MCF 10A (cell line): ENCODE measurements around the gene DNAH10. TPM values are rescaled to one million over a fixed set of nuclear protein-coding genes. Genes with fewer than 3 reads are reported as not detected.
A peak's percentile ranks its signal among the peaks of the same experiment; 100 is the strongest.

ENCODE experiments used
- BruUV-seq: library from RNA; stranded (reverse); fragments of 400-500 nt; replicated peaks from 2 replicates; lab custom pipeline; 2021; lab: Mats Ljungman, UMichigan
- CTCF ChIA-PET: fragments of 300-600 bp; sonication (Branson Sonifier 250); formaldehyde crosslinking; extraction: SDS; loops from one replicate; lab custom pipeline; 2021; ENCODE audit warnings: antibody characterized with exemption, inconsistent platforms; lab: Yijun Ruan, JAX
- POLR2A ChIA-PET: fragments of 300-600, 350-650 bp; sonication (Branson Sonifier 250); formaldehyde crosslinking; extraction: SDS; loops from one replicate; lab custom pipeline; 2020; ENCODE audit warnings: antibody characterized with exemption, inconsistent platforms; lab: Yijun Ruan, JAX
- DNase-seq: peaks from one replicate; pipeline ENCODE4 v3.0.0-alpha.2; 2018; ENCODE audit not compliant: unreplicated experiment
- H3K27ac Mint-ChIP-seq: one replicate; pipeline ENCODE4 v1.8.0; 2022; ENCODE audit warnings: mild to moderate bottlenecking, low read depth, mixed read lengths; ENCODE audit not compliant: unreplicated experiment
- H3K27me3 Mint-ChIP-seq: one replicate; pipeline ENCODE4 v1.8.0; 2022; ENCODE audit warnings: mixed read lengths; ENCODE audit not compliant: insufficient read depth, unreplicated experiment
- H3K36me3 Mint-ChIP-seq: one replicate; pipeline ENCODE4 v1.8.0; 2022; ENCODE audit warnings: mild to moderate bottlenecking, moderate library complexity, mixed read lengths; ENCODE audit not compliant: insufficient read depth, unreplicated experiment
- H3K4me1 Mint-ChIP-seq: one replicate; pipeline ENCODE4 v1.8.0; 2022; ENCODE audit warnings: mixed read lengths; ENCODE audit not compliant: insufficient read depth, unreplicated experiment
- H3K4me3 Mint-ChIP-seq: one replicate; pipeline ENCODE4 v1.8.0; 2022; ENCODE audit warnings: mild to moderate bottlenecking, moderate library complexity, mixed read lengths; ENCODE audit not compliant: unreplicated experiment
- H3K9me3 Mint-ChIP-seq: one replicate; pipeline ENCODE4 v1.8.0; 2022; ENCODE audit warnings: mixed read lengths; ENCODE audit not compliant: unreplicated experiment
- intact Hi-C: fragments of 100-400 bp; cut with micrococcal nuclease; formaldehyde crosslinking; loops from 2 replicates; pipeline ENCODE4 v1.14.1; 2022
- total RNA-seq: library from RNA; stranded (reverse); gene quantifications from 2 replicates; pipeline ENCODE4 v1.2.3, GENCODE V29; 2022
- TF ChIP-seq, protein P1 (sequence below): fragments of 200-600 bp; IDR thresholded peaks from one replicate; pipeline ENCODE4 v1.8.0; 2022; ENCODE audit warnings: antibody characterized with exemption, mild to moderate bottlenecking; ENCODE audit not compliant: unreplicated experiment

The DNAH10 gene
- total RNA-seq, 1 experiment from 2014 or later = 0.21 TPM

DNA sequence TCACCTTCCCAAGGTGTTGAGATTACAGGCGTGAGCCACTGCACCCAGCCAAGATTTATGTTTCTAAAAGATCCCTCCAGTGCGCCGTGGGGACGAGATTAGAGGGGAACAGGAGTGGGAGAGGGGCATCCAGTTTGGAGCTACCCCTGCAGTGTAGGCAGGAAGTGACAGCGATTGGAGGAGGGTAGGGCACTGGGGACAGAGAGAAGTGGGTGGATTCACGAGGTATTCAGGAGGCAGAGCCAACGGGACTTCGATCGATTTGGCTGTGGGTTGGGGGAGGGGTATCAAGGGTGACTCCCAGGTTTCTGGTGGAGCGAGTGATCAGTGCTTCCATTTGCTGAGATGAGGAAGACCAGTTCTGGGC, 128.4 kb downstream of the DNAH10 start:
- H3K9me3 Mint-ChIP-seq = no peaks in the 10 kb centered on the region
- POLR2A ChIA-PET = no interaction called here
- H3K4me1 Mint-ChIP-seq = peaks cover 21% of the 10 kb centered on the region
- no peak overlapping the region for H3K27ac Mint-ChIP-seq
- CTCF ChIA-PET = interaction anchor here (0.9 to 2.8 kb wide), 2 partner anchors 14 to 32 kb away, joined by 3 to 8 read pairs; no protein-coding TSS in a partner anchor
- no peak for DNase-seq
- peaks cover 63% of the 10 kb centered on the region for H3K27me3 Mint-ChIP-seq
- no peak overlapping the region for H3K4me3 Mint-ChIP-seq
- H3K36me3 Mint-ChIP-seq = no peaks in the 10 kb centered on the region
- intact Hi-C loops = no loop called here
- TF ChIP-seq, protein P1, sequence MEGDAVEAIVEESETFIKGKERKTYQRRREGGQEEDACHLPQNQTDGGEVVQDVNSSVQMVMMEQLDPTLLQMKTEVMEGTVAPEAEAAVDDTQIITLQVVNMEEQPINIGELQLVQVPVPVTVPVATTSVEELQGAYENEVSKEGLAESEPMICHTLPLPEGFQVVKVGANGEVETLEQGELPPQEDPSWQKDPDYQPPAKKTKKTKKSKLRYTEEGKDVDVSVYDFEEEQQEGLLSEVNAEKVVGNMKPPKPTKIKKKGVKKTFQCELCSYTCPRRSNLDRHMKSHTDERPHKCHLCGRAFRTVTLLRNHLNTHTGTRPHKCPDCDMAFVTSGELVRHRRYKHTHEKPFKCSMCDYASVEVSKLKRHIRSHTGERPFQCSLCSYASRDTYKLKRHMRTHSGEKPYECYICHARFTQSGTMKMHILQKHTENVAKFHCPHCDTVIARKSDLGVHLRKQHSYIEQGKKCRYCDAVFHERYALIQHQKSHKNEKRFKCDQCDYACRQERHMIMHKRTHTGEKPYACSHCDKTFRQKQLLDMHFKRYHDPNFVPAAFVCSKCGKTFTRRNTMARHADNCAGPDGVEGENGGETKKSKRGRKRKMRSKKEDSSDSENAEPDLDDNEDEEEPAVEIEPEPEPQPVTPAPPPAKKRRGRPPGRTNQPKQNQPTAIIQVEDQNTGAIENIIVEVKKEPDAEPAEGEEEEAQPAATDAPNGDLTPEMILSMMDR = no peak
- no TSS peak for BruUV-seq

DNA sequence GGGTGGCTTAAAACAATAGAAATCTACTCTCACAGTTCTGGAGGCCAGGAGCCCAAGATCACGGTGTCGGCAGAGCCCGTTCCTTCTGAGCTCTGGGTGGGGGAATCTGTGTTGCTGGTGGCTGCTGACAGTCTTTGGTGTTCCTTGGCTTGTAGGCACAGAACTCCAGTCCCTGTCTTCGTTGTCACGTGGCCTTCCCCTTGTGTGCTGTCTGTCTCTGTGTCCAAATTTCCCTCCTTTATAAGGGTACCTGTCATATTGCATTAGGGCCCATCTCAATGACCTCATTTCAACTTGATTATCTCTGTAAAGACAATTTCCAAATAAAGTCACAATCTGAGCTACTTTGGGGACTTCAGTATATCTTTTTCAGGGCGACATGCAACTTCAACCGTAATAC, 128.9 kb downstream of the DNAH10 start:
- Mint-ChIP-seq H3K4me1 (peaks cover 21% of the 10 kb centered on the region), H3K4me3 (no peak overlapping the region), H3K36me3 (no peaks in the 10 kb centered on the region), H3K27ac (no peak overlapping the region), H3K27me3 (peaks cover 58% of the 10 kb centered on the region), H3K9me3 (no peaks in the 10 kb centered on the region)
- ChIA-PET CTCF (interaction anchor here (0.9 to 2.8 kb wide), 2 partner anchors 14 to 33 kb away, joined by 3 to 8 read pairs; no protein-coding TSS in a partner anchor), POLR2A (no interaction called here)
- BruUV-seq = no TSS peak
- intact Hi-C loops = no loop called here
- DNase-seq = no peak
- TF ChIP-seq, protein P1 = no peak

DNA sequence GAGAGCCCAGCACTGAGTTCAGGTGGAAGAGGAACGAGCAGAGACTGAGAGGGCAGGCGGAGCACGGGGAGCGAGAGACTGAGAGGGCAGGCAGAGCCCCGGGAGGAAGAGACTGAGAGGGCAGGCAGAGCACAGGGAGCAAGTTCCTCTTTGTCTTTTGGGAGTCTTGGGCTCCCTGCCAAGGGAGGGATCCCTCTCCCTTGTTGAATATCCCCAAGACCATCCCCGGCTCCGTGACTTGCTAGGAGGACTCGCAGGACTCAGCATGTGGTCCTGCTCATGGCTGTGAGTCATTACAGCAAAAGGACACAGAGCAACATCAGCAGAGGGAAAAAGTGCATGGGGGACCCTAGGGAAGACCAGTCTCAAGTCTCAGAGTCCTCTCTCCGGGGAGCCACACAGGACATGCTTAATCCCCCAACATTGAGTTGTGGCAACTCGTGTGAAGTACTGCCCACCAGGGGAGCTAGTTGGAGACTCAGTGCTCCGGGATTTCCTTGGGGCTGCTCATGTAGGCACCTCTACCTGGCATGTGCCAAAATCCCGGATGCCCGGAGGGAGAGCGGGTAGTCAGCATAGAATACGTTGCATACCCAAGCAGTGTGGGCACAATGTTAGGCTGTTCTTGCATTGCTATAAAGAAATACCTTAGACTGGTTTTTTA, 129.5 kb downstream of the DNAH10 start:
- no TSS peak for BruUV-seq
- intact Hi-C loops = no loop called here
- TF ChIP-seq, protein P1 = no peak
- H3K36me3 Mint-ChIP-seq = no peaks in the 10 kb centered on the region
- POLR2A ChIA-PET = no interaction called here
- no peaks in the 10 kb centered on the region for H3K9me3 Mint-ChIP-seq
- H3K27ac Mint-ChIP-seq = no peak overlapping the region
- peaks cover 51% of the 10 kb centered on the region for H3K27me3 Mint-ChIP-seq
- peak; percentile 48 for DNase-seq
- peaks cover 15% of the 10 kb centered on the region for H3K4me1 Mint-ChIP-seq
- CTCF ChIA-PET = interaction anchor here (0.6 to 2.8 kb wide), 2 partner anchors 13 to 654 kb away, joined by 4 to 8 read pairs; no protein-coding TSS in a partner anchor
- H3K4me3 Mint-ChIP-seq = no peak overlapping the region

DNA sequence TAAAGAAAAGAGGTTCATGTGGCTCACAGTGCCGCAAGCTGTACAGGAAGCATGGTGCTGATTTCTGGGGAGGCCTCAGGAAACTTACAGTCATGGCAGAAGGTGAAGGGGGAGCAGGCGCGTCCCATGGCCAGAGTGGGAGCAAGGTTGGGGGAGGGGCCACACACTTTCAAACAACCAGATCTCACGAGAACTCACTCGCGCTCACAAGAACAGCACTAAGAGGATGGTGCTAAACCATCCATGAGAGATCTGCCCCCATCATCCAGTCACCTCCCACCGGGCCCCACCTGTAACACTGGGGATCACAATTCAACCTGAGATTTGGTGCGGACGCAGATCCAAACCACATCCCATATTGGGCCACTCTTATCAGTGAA, 130.1 kb downstream of the DNAH10 start:
- H3K27me3 Mint-ChIP-seq = peaks cover 46% of the 10 kb centered on the region
- no peaks in the 10 kb centered on the region for H3K9me3 Mint-ChIP-seq
- BruUV-seq = no TSS peak
- POLR2A ChIA-PET = no interaction called here
- no peak for DNase-seq
- TF ChIP-seq, protein P1 = no peak
- H3K4me3 Mint-ChIP-seq = no peak overlapping the region
- H3K27ac Mint-ChIP-seq = no peak overlapping the region
- intact Hi-C loops = no loop called here
- peaks cover 10% of the 10 kb centered on the region for H3K4me1 Mint-ChIP-seq
- no peaks in the 10 kb centered on the region for H3K36me3 Mint-ChIP-seq
- CTCF ChIA-PET = no interaction called here
